ENCODE data around the gene ZMYND8.

DNA sequence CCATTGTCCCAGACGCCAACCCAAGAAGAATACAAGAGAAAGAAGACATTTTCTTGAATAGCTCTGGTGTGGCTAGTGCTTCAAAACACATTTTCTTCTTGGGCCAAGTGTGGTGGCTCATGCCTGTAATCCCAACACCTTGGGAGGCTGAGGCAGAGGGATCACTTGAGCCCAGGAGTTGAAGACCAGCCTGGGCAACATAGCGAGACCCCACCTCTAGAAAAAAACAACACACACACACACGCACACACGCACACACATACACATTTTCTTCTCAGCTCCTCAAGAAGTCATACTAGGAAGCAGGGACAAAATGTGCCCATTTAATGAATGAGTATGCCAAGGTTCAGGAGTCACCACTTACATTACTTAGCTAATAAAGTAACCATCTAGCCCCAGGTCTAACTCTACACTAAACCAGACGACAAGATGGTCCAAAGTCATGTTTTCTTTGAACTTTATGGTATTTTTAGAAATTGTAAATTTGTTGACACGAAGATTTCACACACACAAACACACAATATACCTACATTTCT is 68.8 kb downstream of the ZMYND8 start:
- TF ChIP-seq, protein P1, sequence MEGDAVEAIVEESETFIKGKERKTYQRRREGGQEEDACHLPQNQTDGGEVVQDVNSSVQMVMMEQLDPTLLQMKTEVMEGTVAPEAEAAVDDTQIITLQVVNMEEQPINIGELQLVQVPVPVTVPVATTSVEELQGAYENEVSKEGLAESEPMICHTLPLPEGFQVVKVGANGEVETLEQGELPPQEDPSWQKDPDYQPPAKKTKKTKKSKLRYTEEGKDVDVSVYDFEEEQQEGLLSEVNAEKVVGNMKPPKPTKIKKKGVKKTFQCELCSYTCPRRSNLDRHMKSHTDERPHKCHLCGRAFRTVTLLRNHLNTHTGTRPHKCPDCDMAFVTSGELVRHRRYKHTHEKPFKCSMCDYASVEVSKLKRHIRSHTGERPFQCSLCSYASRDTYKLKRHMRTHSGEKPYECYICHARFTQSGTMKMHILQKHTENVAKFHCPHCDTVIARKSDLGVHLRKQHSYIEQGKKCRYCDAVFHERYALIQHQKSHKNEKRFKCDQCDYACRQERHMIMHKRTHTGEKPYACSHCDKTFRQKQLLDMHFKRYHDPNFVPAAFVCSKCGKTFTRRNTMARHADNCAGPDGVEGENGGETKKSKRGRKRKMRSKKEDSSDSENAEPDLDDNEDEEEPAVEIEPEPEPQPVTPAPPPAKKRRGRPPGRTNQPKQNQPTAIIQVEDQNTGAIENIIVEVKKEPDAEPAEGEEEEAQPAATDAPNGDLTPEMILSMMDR (IDR thresholded peaks at IDR 0.05 in 2 of 3, conservative IDR thresholded peaks at IDR 0.05 in 1 of 3; ENCODE audit: borderline replicate concordance in 1 of 3, insufficient read depth in 1 of 3, low read depth in 2 of 3, low read length in 2 of 3): no peak
- TF ChIP-seq ZNF274 (IDR thresholded peaks at IDR 0.05; ENCODE audit: low read depth, low read length) (no peak), POLR2A (IDR thresholded peaks at IDR 0.05; ENCODE audit: borderline replicate concordance, extremely low read depth, insufficient read depth, insufficient read length) (no peak), POLR2AphosphoS5 (IDR thresholded peaks at IDR 0.05; ENCODE audit: low read depth, low read length) (no peak), SP1 (IDR thresholded peaks at IDR 0.05; ENCODE audit: low read depth) (no peak), EZH2 (IDR thresholded peaks at IDR 0.05) (no peak), ELF1 (IDR thresholded peaks at IDR 0.05; ENCODE audit: borderline replicate concordance, low read depth) (no peak), EZH2phosphoT487 (IDR thresholded peaks at IDR 0.05; ENCODE audit: borderline replicate concordance) (no peak), JUND (IDR thresholded peaks at IDR 0.05) (no peak)
- TF ChIP-seq, protein P2, sequence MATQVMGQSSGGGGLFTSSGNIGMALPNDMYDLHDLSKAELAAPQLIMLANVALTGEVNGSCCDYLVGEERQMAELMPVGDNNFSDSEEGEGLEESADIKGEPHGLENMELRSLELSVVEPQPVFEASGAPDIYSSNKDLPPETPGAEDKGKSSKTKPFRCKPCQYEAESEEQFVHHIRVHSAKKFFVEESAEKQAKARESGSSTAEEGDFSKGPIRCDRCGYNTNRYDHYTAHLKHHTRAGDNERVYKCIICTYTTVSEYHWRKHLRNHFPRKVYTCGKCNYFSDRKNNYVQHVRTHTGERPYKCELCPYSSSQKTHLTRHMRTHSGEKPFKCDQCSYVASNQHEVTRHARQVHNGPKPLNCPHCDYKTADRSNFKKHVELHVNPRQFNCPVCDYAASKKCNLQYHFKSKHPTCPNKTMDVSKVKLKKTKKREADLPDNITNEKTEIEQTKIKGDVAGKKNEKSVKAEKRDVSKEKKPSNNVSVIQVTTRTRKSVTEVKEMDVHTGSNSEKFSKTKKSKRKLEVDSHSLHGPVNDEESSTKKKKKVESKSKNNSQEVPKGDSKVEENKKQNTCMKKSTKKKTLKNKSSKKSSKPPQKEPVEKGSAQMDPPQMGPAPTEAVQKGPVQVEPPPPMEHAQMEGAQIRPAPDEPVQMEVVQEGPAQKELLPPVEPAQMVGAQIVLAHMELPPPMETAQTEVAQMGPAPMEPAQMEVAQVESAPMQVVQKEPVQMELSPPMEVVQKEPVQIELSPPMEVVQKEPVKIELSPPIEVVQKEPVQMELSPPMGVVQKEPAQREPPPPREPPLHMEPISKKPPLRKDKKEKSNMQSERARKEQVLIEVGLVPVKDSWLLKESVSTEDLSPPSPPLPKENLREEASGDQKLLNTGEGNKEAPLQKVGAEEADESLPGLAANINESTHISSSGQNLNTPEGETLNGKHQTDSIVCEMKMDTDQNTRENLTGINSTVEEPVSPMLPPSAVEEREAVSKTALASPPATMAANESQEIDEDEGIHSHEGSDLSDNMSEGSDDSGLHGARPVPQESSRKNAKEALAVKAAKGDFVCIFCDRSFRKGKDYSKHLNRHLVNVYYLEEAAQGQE (IDR thresholded peaks at IDR 0.05; ENCODE audit: low read depth): no peak
- TF ChIP-seq, protein P3, sequence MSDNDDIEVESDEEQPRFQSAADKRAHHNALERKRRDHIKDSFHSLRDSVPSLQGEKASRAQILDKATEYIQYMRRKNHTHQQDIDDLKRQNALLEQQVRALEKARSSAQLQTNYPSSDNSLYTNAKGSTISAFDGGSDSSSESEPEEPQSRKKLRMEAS (IDR thresholded peaks at IDR 0.05): no peak

All from HCT116 (cell line).